ENCODE data around the gene AKAP8. TPM values are rescaled to one million over a fixed set of nuclear protein-coding genes. Genes with fewer than 3 reads are reported as not detected.
"Not testable (repeated sequence)": the region's sequence is repeated elsewhere in the genome, so short reads cannot be mapped to it uniquely, and the experiment has no call there.

The AKAP8 gene
- total RNA-seq, 1 donor from 2014 or later, result 41.3 TPM

GRCh38 chr19:15354566-15355296 is 24.9 kb downstream of the AKAP8 start:
- no peak for TF ChIP-seq CTCF (conservative IDR thresholded peaks at IDR 0.05)

DNA sequence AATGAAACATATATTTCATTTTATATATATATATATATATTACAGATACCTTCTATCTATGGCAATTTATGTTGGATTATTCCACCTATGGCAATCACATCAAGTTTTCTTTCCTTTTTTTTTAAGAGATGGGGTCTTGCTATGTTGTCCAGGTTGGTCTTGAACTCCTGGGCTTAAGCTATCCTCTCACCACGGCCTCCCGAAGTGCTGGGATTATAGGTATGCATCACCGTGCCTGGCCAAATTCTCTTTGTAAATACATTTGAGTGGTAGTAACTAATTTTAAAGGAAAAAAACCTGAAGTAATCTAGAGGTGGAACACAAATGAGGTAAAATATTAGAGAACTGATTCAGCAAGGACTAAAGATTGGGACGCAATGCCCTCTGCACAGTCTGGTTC is 25.7 kb downstream of the AKAP8 start:
- Mint-ChIP-seq H3K9me3 (no peaks in the 10 kb centered on the region), H3K36me3 (ENCODE audit: low read depth) (peaks cover 22% of the 10 kb centered on the region), H3K4me3 (no peak overlapping the region), H3K4me1 (no peaks in the 10 kb centered on the region), H3K27me3 (ENCODE audit: low read depth) (no peaks in the 10 kb centered on the region), H3K27ac (ENCODE audit: unreplicated experiment) (no peak overlapping the region)
- DNase-seq (ENCODE audit: low read depth, low spot score), result no peak
- TF ChIP-seq CTCF (conservative IDR thresholded peaks at IDR 0.05), result no peak

More at GRCh38 chr19:15354566-15355296, 24.9 kb downstream of the AKAP8 start:
- Mint-ChIP-seq H3K9me3 (no peaks in the 10 kb centered on the region), H3K4me1 (no peaks in the 10 kb centered on the region), H3K36me3 (ENCODE audit: low read depth) (peaks cover 22% of the 10 kb centered on the region), H3K27ac (ENCODE audit: unreplicated experiment) (no peak overlapping the region), H3K4me3 (no peak overlapping the region), H3K27me3 (ENCODE audit: low read depth) (no peaks in the 10 kb centered on the region)
- DNase-seq (ENCODE audit: low read depth, low spot score), result no peak

DNA sequence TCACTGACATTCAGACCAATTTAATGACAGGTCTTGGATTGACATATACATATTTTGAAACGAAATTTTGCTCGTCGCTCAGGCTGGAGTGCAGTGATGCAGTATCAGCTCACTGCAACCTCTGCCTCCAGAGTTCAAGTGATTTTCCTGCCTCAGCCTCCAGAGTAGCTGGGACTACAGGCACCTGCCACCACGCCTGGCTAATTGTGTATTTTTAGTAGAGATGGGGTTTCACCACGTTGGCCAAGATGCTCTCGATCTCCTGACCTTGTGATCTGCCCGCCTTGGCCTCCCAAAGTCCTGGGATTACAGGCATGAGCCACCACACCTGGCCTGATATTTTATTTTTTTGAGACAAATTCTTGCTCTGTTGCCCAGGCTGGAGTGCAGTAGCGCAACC is 27.1 kb downstream of the AKAP8 start:
- H3K27me3 Mint-ChIP-seq (ENCODE audit: low read depth); H3K9me3 Mint-ChIP-seq; H3K4me3 Mint-ChIP-seq; DNase-seq (ENCODE audit: low read depth, low spot score); H3K4me1 Mint-ChIP-seq; H3K27ac Mint-ChIP-seq (ENCODE audit: unreplicated experiment): not testable (repeated sequence)
- H3K36me3 Mint-ChIP-seq (ENCODE audit: low read depth), result peaks cover 15% of the 10 kb centered on the region

GRCh38 chr19:15341328-15341727 is 38.3 kb downstream of the AKAP8 start:
- H3K27ac Mint-ChIP-seq (ENCODE audit: unreplicated experiment); H3K9me3 Mint-ChIP-seq; DNase-seq (ENCODE audit: low read depth, low spot score); H3K4me3 Mint-ChIP-seq; H3K27me3 Mint-ChIP-seq (ENCODE audit: low read depth); H3K4me1 Mint-ChIP-seq; H3K36me3 Mint-ChIP-seq (ENCODE audit: low read depth): not testable (repeated sequence)

DNA sequence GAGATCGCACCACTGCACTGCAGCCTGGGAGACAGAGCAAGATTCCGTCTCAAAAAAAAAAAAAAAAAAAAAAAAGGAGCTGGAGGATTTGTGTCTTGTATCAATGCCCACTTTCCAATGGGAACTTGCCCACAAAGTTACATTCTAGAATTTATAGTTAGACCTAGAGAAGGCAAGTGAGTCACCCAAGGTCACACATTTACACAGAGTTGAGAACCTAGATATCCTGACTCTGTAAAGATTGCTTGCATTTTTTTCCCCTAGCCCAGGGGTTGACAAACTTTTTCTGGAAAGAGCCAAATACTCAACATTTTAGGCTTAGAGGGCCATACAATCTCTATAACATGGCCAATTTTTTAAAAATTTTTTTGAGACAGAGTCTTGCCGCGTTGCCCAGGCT is 39.5 kb downstream of the AKAP8 start:
- no peak for DNase-seq (ENCODE audit: low read depth, low spot score)
- no peak for TF ChIP-seq CTCF (conservative IDR thresholded peaks at IDR 0.05)

DNA sequence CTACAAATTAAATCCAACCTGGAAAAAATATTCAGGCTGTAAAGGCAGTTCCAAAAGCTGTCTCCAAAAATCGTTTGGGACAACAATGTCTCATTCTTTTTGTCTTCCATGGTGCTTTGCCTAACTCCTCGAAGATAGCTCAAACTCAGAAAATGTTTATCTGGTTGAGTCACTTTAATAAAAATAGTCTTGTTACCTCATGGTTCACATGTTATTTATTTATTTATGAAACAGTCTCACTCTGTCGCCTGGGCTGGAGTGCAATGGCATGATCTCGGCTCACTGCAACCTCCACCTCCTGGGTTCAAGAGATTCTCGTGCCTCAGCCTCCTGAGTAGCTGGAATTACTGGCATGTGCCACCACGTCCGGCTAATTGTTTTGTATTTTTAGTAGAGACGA is 42.4 kb downstream of the AKAP8 start:
- Mint-ChIP-seq H3K36me3 (ENCODE audit: low read depth) (no peaks in the 10 kb centered on the region), H3K4me3 (no peak overlapping the region)
- no peak for TF ChIP-seq CTCF (conservative IDR thresholded peaks at IDR 0.05)

More for the DNA sequence above, 39.5 kb downstream of the AKAP8 start:
- no peaks in the 10 kb centered on the region for H3K9me3 Mint-ChIP-seq
- H3K4me3 Mint-ChIP-seq, result no peak overlapping the region
- no peaks in the 10 kb centered on the region for H3K36me3 Mint-ChIP-seq (ENCODE audit: low read depth)
- no peaks in the 10 kb centered on the region for H3K27me3 Mint-ChIP-seq (ENCODE audit: low read depth)
- no peak overlapping the region for H3K27ac Mint-ChIP-seq (ENCODE audit: unreplicated experiment)
- no peaks in the 10 kb centered on the region for H3K4me1 Mint-ChIP-seq

DNA sequence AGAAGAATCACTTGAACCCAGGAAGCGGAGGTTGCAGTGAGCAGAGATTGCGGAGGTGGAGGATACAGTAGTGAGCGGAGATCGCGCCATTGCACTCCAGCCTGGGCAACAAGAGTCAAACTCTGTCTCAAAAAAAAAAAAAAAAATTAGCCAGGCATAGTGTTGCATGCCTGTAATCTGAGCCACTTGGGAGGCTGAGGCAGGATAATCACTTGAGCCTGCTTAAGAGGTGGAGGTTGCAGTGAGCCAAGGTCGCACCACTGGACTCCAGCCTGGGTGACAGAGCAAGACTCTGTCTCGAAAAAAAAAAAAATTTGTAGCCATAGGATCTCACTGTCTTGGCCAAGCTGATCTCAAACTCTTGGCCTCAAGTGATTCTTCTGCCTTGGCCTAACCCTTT is 43.6 kb downstream of the AKAP8 start:
- peak overlapping the region; percentile 47 for H3K4me3 Mint-ChIP-seq
- H3K9me3 Mint-ChIP-seq; H3K4me1 Mint-ChIP-seq; DNase-seq (ENCODE audit: low read depth, low spot score); H3K27me3 Mint-ChIP-seq (ENCODE audit: low read depth); H3K27ac Mint-ChIP-seq (ENCODE audit: unreplicated experiment); H3K36me3 Mint-ChIP-seq (ENCODE audit: low read depth): not testable (repeated sequence)

More for the DNA sequence above, 42.4 kb downstream of the AKAP8 start:
- Mint-ChIP-seq H3K4me1 (peaks cover 4% of the 10 kb centered on the region), H3K9me3 (no peaks in the 10 kb centered on the region), H3K27me3 (ENCODE audit: low read depth) (no peaks in the 10 kb centered on the region), H3K27ac (ENCODE audit: unreplicated experiment) (no peak overlapping the region)
- DNase-seq (ENCODE audit: low read depth, low spot score), result no peak

Measured in neural crest cell (in vitro differentiated cells).